Stimulated activated CD8-positive, alpha-beta memory T cell treated with anti-CD3 and anti-CD28 coated beads, Interleukin-4, amount 100 ng/mL, for 1 hour (primary cell): Measurements from ENCODE around the gene DYRK1B.

ENCODE experiments used
- DNase-seq, 2 donors: peaks; one replicate each; pipeline ENCODE4 v3.0.0-alpha.2; 2020; ENCODE audit warnings: low read depth in 2 of 2, low spot score in 1 of 2

The DYRK1B gene

DNA sequence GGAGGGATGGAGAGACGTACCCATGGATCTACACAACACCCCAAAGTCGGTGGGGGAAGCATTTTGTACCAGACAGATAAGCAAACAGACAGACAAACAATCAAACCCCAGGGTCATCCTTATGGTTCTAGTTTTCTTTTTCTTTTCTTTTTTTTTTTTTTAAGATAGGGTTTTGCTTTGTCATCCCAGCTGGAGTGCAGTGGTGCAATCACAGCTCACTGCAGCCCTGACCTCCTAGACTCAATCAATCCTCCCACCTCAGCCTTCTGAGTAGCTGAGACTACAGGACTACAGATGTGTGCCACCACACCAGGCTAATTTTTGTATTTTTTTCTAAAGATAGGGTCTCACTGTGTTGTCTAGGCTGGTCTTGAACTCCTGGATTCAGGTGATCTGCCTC is 30.2 kb upstream of the DYRK1B start:
- DNase-seq: no peak

DNA sequence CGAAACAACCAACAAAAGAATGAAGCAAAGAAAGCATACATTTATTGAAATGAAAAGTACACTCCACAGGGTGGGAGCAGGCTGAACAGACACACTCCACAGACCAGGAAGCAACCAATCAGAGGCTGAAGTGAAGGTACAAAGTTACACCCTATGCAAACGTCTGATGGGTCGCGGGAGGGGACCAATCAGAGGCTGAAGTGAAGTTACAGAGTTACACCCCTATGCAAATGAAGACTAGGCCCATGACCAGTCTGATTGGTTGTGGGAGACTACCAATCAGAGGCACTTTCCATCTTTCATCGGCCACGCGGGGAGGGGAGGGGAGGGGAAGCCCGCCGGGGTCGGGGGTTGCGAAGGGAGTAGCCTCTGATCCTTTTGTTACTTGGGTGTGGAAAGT is 24.6 kb upstream of the DYRK1B start:
- no peak for DNase-seq

GRCh38 chr19:39852882-39853281 is 18.9 kb upstream of the DYRK1B start:
- DNase-seq: no peak

DNA sequence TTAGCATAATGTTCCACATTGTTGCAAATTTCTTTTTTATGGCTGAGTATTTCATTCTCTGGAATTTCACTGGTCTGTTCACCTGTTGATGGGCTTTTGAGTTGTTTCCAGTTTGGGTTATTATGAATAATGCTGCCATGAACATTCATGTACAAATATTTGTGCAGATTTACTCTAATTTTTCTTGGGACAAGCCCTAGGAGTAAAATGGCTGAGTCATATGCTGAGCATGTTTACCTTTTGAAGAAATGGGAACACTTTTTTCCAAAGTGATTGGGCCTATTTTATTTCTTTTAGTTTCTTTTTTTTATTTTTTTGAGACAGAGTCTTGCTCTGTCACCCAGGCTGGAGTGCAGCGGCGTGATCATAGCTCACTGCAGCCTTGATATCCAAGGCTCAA is 16.9 kb upstream of the DYRK1B start:
- no peak for DNase-seq

- DNase-seq: no peak
Measured at GRCh38 chr19:39848392-39848791, 14.4 kb upstream of the DYRK1B start.

DNA sequence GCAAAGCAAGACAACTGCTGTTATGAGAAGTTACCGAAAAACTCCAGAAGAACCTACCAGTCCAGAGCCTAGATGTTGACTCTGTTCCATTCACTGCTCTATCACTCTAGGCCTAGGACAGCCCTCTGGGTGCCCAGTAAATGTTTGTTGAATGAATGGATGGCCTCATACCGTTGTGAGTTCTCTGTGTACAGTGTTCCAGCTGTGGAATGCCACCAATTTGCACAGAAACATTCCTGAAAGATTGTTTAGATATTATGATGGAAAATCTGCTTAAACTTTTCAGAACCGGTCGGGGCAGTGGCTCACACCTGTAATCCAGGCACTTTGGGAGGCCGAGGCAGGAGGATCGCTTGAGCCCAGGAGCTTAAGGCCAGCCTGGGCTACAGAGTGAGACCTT is 13.6 kb upstream of the DYRK1B start:
- no peak for DNase-seq

DNA sequence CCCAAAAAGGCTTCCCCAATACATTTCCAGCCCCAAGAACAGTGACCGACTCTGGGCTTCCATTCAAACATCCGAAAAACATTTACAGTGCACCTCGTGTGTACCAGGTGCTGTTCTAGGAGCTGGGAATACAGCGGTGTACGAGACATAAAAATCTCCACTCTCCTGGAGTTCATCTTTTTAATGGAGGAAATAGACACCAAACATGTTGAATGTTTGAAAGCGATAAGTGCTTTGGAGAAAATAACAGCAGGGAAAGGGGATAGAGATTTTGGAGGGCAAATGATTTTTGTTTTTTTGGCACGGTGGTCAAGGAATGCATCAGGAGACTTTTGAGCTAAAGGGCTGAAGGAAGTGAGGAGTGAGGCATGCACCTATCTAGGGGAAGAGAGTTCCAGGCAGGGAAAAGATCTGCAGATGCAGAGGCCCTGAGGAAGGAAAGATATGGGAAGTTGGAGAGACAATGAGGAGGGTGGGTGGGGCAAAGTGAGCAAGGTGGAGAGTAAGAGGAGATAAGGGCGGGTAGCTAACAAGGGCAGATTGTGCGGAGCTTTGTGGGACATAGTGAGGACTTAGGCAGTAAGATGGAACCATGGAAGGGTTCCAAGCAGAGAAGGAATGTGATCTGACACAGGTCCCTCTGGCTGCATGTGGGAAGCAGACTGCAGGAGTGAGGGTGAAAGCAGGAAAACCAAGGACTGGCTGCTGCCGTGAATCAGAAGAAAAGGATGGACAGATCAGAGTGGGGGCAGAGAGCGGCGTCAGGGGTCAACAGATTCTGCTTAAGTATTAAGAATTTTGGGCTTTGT is 12.9 kb upstream of the DYRK1B start:
- no peak for DNase-seq

- DNase-seq: peak; percentile 94 to 98
Measured at GRCh38 chr19:39845933-39846677, 12.1 kb upstream of the DYRK1B start, which contains the start of gene FBL. Gene FBL, minus strand, starts transcription at chr19:39846379. Its CDS starts 79 bp downstream, at chr19:39846300.

DNA sequence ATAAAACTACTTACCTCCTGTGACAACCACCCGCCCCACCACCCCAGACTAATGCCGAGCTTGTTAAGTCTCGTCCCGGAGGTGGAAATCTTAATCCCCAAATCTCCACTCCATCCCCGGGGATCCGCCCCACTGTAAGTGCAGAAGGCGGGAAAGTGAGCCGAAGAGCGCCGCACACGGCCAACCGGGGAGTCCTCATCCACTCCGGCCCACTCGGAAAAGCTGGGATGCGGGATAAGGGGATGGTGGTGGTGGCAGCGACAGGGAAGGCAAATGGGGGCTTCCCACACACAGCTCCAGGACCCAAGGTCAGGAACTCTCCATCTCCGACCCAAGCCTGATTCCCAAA is 11.6 kb upstream of the DYRK1B start:
- no peak for DNase-seq

DNA sequence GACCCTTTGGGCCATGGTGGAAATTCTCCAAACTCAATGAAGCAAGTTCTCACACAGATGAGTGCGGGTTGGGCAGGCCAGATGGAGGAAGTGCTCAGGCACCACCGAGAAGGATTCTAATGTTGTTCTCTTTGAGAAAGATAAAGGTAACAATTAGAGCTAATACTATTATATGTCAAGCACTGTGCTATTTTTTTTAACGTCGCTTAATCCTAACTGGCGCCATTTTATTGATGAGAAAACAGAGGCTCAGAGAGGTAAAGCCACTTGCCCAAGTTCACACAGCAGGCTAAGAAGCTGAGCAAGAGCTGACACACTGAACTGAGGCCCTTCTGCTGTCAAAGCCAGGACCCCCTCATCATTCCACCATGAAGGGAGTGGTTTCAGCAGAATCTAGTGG is 11.2 kb upstream of the DYRK1B start:
- no peak for DNase-seq

DNA sequence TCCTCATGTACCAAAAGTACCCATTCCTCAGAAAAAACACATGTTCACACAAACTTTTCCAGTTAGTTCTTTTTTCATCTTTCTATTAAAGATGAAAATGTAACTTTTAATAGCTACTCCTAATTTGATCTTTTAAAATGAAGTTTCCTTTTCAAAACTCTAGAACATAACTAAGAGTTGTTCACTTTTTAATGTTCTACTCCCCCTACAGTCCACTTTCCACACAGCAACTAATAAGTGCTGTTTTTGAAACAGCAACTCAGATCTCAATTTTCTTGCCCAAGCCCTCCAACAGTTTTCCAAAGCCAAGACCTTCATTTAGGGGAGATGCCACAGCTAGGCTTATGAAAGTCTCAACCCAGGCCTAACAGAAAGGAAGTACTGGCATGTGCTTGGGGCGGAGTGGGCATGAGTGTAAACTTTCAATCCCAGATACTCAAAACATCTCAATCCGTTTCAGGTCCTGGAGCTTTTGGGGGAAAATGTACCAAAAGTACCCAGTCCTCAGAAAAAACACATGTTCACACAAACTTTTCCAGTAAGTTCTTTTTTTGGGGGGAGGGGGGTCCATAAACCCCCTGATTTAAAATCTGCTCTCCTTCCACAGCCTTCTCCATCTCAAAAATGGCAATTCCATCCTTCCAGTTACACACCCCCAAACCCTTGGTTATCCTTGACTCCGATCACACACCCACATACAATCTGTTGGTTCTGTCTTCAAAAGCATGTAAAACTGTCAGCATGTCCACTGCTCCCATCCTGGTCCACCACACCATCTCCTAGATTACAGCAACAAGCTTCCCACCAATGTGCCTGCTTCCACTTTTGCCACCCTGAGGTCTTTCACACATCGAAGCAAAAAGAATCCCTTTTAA is 10.2 kb upstream of the DYRK1B start:
- DNase-seq: no peak

DNA sequence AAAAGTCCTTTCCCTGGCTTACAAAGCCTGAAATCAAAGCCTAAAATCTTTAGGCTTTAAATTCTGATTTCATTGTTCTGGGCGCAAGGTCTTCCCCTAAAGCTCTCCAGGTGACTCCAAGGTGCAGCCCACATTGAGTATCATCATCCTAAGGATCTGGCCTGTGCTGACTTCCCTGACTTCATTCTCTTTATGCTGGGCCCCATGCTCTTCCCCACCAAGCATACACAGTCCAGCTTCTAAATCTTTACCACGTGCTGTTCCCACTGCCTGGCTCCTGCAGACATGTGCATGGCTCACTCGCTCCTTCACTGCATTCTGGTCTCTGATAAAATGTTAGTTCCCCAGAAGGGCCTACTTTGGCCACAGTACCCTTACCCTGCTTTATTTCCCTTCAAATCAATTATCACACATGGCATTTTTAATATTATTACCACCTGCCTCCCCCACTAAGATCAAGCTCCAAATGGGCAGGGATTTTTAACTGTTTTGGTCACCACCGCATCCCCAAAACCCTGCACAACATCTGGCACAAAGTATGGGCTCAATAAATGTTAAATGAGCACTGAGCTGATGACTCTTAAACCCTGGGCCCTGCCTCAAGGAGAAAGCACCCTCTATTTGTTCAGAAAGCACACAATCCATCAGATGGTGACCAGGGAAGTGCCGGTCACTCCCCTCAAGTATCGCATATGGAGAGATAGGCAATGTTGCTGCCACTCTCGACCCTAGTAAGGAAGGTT is 8.9 kb upstream of the DYRK1B start:
- DNase-seq: no peak

DNA sequence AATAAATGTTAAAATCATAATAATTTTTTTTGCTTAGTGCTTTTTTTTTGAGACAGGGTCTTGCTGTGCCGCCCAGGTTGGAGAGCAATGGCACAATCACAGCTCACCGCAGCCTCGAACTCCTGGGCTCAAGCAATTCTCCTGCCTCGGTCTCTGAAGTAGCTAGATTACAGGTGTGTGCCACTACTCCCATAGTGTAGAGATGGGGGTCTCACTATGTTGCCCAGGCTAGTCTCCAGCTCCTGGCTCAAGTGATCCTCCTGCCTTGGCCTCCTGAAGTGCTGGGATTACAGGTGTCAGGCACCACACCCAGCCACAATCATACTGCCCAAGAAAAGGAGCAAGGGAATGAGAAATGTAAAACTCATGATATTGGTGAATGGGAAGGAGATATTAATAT is 7.1 kb upstream of the DYRK1B start:
- DNase-seq: no peak

GRCh38 chr19:39840492-39840891 is 6.5 kb upstream of the DYRK1B start:
- no peak for DNase-seq

- DNase-seq: no peak
Measured at GRCh38 chr19:39839678-39840327, 5.8 kb upstream of the DYRK1B start.

DNA sequence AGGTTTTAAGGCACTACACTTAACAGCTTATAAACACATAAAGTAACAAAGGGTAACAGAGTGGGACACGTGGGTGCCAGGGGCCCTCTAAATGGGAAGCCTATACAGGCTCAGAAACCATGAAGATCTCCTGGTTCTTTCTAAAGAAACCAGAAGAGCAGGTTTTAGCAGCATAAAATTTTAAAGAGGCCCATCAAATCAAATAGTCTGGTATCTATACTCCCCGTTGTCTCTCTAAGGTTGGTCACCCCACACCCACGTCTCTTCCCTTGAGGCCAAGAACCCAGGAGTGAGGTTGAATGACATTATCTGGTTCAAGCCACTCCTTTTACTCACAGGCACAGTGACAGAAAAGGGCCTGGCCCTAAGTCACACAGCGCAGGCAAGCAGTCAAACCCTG is 4.6 kb upstream of the DYRK1B start:
- no peak for DNase-seq

GRCh38 chr19:39837978-39838377 is 4.0 kb upstream of the DYRK1B start:
- DNase-seq: no peak

- no peak for DNase-seq
Measured at GRCh38 chr19:39834287-39834841, 402 bp upstream of the DYRK1B start.

DNA sequence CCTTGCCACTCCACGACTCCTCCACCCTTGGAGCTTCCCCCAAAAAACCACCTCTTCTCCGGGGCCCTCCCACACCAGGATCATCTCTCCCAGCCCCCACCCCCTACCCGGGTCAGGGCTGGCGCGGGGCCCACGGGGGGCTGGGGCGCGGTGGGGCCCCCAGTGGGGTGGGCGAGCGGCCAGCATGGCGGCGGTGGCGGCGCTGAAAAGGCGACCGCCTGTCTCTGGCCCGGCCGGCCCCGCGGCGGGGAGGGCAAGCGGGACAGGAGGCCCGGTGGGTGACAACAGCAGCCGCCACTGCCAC is 850 bp downstream of the DYRK1B start:
- no peak for DNase-seq

GRCh38 chr19:39832341-39833083 is 1.4 kb downstream of the DYRK1B start:
- DNase-seq: no peak
